HG03571 (cell line): Measurements from ENCODE around the gene ARHGAP29.

Experiments used
- ATAC-seq: cut with Tn5 transposase; IDR thresholded peaks from one replicate; pipeline ENCODE4 v1.9.1; 2021; ENCODE audit not compliant: unreplicated experiment

ARHGAP29 gene

GRCh38 chr1:94125551-94126514, 111.6 kb downstream of the ARHGAP29 start:
- ATAC-seq = no peak

DNA sequence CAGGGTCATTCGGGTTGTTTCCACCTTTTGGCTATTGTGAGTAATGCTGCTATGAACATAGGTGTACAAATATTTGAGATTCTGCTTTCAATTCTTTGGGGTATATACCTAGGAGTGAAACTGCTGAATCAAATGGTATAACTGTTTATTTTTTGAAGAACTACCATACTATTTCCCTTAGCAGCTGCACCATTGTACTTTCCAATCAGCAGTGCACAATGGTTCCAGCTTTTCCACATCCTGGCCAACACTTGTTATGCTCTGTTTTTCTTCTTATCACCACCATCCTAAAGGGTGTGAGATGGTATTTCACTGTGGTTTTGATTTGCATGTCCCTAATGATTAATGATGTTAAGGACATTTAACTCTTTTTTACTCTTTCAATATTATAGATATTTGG, 112.8 kb downstream of the ARHGAP29 start:
- no peak for ATAC-seq

- no peak for ATAC-seq
These were observed 115.0 kb downstream of the ARHGAP29 start for GRCh38 chr1:94122201-94122970.
